ENCODE results near the gene CYP24A1.

DNA sequence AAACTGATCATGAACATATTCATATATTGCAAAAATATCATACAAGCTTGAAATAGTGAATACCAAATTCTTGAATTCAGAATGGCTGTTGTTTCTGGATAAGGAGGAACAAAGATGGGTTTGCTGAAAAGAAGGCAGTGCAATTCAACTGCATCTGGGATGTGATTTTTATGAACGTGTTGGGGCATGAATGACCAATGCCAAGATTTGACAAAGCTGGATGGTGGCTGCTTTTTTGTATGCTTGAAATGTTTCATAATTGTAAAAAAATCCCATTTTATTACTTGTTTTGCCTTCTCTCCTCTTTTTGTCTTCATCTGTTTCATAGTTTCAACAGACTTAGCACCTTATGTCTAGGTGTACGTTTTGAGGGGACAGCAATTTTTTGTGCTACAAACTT lies 66.6 kb downstream of the CYP24A1 start:
- TF ChIP-seq, protein P1, sequence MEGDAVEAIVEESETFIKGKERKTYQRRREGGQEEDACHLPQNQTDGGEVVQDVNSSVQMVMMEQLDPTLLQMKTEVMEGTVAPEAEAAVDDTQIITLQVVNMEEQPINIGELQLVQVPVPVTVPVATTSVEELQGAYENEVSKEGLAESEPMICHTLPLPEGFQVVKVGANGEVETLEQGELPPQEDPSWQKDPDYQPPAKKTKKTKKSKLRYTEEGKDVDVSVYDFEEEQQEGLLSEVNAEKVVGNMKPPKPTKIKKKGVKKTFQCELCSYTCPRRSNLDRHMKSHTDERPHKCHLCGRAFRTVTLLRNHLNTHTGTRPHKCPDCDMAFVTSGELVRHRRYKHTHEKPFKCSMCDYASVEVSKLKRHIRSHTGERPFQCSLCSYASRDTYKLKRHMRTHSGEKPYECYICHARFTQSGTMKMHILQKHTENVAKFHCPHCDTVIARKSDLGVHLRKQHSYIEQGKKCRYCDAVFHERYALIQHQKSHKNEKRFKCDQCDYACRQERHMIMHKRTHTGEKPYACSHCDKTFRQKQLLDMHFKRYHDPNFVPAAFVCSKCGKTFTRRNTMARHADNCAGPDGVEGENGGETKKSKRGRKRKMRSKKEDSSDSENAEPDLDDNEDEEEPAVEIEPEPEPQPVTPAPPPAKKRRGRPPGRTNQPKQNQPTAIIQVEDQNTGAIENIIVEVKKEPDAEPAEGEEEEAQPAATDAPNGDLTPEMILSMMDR (IDR thresholded peaks at IDR 0.05), result no peak
- TF ChIP-seq POLR2A (IDR thresholded peaks at IDR 0.05) (no peak), POLR2AphosphoS5 (IDR thresholded peaks at IDR 0.05; ENCODE audit: insufficient read depth in 1 of 2, low read depth in 1 of 2) (no peak)
